Uterus (tissue), 2 donors: ENCODE results near the gene ZDHHC1.

Source experiments
- POLR2A ChIP-seq, 2 donors: fragments of 450-650 bp; IDR thresholded peaks; one replicate each; pipeline ENCODE4 v1.6.1; 2016; ENCODE audit warnings: antibody characterized with exemption in 2 of 2, mild to moderate bottlenecking in 1 of 2, moderate library complexity in 1 of 2
- TF ChIP-seq, protein P1 (sequence below), 4 experiments: fragments of 200-600 bp in 2 of 4; fragments of 450-650 bp in 2 of 4; sonication (generic) in 2 of 4; IDR thresholded peaks; one replicate each; pipeline ENCODE4 v1.5.1; 2016 to 2019; ENCODE audit warnings: antibody characterized with exemption in 4 of 4, mild to moderate bottlenecking in 2 of 4, moderate library complexity in 1 of 4

GRCh38 chr16:67388591-67388990, 27.7 kb downstream of the ZDHHC1 start:
- TF ChIP-seq, protein P1, sequence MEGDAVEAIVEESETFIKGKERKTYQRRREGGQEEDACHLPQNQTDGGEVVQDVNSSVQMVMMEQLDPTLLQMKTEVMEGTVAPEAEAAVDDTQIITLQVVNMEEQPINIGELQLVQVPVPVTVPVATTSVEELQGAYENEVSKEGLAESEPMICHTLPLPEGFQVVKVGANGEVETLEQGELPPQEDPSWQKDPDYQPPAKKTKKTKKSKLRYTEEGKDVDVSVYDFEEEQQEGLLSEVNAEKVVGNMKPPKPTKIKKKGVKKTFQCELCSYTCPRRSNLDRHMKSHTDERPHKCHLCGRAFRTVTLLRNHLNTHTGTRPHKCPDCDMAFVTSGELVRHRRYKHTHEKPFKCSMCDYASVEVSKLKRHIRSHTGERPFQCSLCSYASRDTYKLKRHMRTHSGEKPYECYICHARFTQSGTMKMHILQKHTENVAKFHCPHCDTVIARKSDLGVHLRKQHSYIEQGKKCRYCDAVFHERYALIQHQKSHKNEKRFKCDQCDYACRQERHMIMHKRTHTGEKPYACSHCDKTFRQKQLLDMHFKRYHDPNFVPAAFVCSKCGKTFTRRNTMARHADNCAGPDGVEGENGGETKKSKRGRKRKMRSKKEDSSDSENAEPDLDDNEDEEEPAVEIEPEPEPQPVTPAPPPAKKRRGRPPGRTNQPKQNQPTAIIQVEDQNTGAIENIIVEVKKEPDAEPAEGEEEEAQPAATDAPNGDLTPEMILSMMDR (IDR thresholded peaks at IDR 0.05) = no peak
- TF ChIP-seq POLR2A (IDR thresholded peaks at IDR 0.05) = no peak
